Measurements from ENCODE around the gene SLC25A13.

The SLC25A13 gene

GRCh38 chr7:96178581-96178980 lies 143.3 kb downstream of the SLC25A13 start:
- 100% methylated on average over 1 of the region's 2 CpGs for WGBS (ENCODE audit: insufficient coverage)
- CTCF ChIA-PET = interaction anchor here (0.8 kb wide), 1 partner anchor 10 kb away, joined by 3 read pairs; no protein-coding TSS in a partner anchor

GRCh38 chr7:96177353-96177752 lies 144.5 kb downstream of the SLC25A13 start:
- ChIA-PET POLR2A (no interaction called here), CTCF (no interaction called here)

More at GRCh38 chr7:96178581-96178980, 143.3 kb downstream of the SLC25A13 start:
- Histone ChIP-seq H3K9me3 (ENCODE audit: control extremely low read depth in 1 of 5, control insufficient read depth in 4 of 5, insufficient read depth in 2 of 5, low read depth in 1 of 5, low read length in 4 of 5) (no peaks in the 10 kb centered on the region), H3K36me3 (ENCODE audit: control insufficient read depth in 4 of 4, insufficient read depth in 4 of 4, low read length in 3 of 4) (peaks cover 8 to 42% (median 11%) of the 10 kb centered on the region in 4 experiments), H3K27ac (ENCODE audit: insufficient read depth in 1 of 2, low read depth in 1 of 2, low read length in 2 of 2, poor library complexity in 1 of 2, severe bottlenecking in 2 of 2) (no peak overlapping the region), H3K4me1 (ENCODE audit: control extremely low read depth in 1 of 4, control insufficient read depth in 4 of 4, insufficient read depth in 4 of 4, low read length in 3 of 4) (no peaks in the 10 kb centered on the region), H3K27me3 (replicated peaks in 2 of 5; ENCODE audit: control insufficient read depth in 4 of 5, insufficient read depth in 5 of 5, low read length in 4 of 5) (no peaks in the 10 kb centered on the region), H3K4me3 (ENCODE audit: control insufficient read depth in 1 of 7, extremely low read depth in 1 of 7, insufficient read depth in 4 of 7, low read depth in 2 of 7, low read length in 6 of 7) (no peak overlapping the region)
- POLR2A ChIA-PET = no interaction called here
- no peak for DNase-seq

GRCh38 chr7:96174812-96175211 lies 147.1 kb downstream of the SLC25A13 start:
- Histone ChIP-seq H3K27me3 (replicated peaks in 2 of 5; ENCODE audit: control insufficient read depth in 4 of 5, insufficient read depth in 5 of 5, low read length in 4 of 5) (no peaks in the 10 kb centered on the region), H3K9me3 (ENCODE audit: control extremely low read depth in 1 of 5, control insufficient read depth in 4 of 5, insufficient read depth in 2 of 5, low read depth in 1 of 5, low read length in 4 of 5) (no peaks in the 10 kb centered on the region), H3K4me3 (ENCODE audit: control insufficient read depth in 1 of 7, extremely low read depth in 1 of 7, insufficient read depth in 4 of 7, low read depth in 2 of 7, low read length in 6 of 7) (no peak overlapping the region), H3K4me1 (ENCODE audit: control extremely low read depth in 1 of 4, control insufficient read depth in 4 of 4, insufficient read depth in 4 of 4, low read length in 3 of 4) (no peaks in the 10 kb centered on the region), H3K27ac (ENCODE audit: insufficient read depth in 1 of 2, low read depth in 1 of 2, low read length in 2 of 2, poor library complexity in 1 of 2, severe bottlenecking in 2 of 2) (no peak overlapping the region), H3K36me3 (ENCODE audit: control insufficient read depth in 4 of 4, insufficient read depth in 4 of 4, low read length in 3 of 4) (peaks cover 2 to 39% (median 8%) of the 10 kb centered on the region in 4 experiments)
- 95% methylated on average over 4 of the region's 4 CpGs for WGBS (ENCODE audit: insufficient coverage)
- no peak for DNase-seq
- POLR2A ChIA-PET = no interaction called here
- CTCF ChIA-PET = interaction anchor here (1.4 kb wide), 1 partner anchor 44 kb away, joined by 3 read pairs; no protein-coding TSS in a partner anchor

More at GRCh38 chr7:96177353-96177752, 144.5 kb downstream of the SLC25A13 start:
- Histone ChIP-seq H3K4me3 (ENCODE audit: control insufficient read depth in 1 of 7, extremely low read depth in 1 of 7, insufficient read depth in 4 of 7, low read depth in 2 of 7, low read length in 6 of 7) (no peak overlapping the region), H3K4me1 (ENCODE audit: control extremely low read depth in 1 of 4, control insufficient read depth in 4 of 4, insufficient read depth in 4 of 4, low read length in 3 of 4) (no peaks in the 10 kb centered on the region), H3K36me3 (ENCODE audit: control insufficient read depth in 4 of 4, insufficient read depth in 4 of 4, low read length in 3 of 4) (peaks cover 0 to 31% (median 4%) of the 10 kb centered on the region in 4 experiments), H3K27me3 (replicated peaks in 2 of 5; ENCODE audit: control insufficient read depth in 4 of 5, insufficient read depth in 5 of 5, low read length in 4 of 5) (no peaks in the 10 kb centered on the region), H3K9me3 (ENCODE audit: control extremely low read depth in 1 of 5, control insufficient read depth in 4 of 5, insufficient read depth in 2 of 5, low read depth in 1 of 5, low read length in 4 of 5) (no peaks in the 10 kb centered on the region), H3K27ac (ENCODE audit: insufficient read depth in 1 of 2, low read depth in 1 of 2, low read length in 2 of 2, poor library complexity in 1 of 2, severe bottlenecking in 2 of 2) (no peak overlapping the region)
- WGBS (ENCODE audit: insufficient coverage) = 100% methylated on average over 1 of the region's 3 CpGs
- no peak for DNase-seq

GRCh38 chr7:96173781-96174180 lies 148.1 kb downstream of the SLC25A13 start:
- POLR2A ChIA-PET = no interaction called here
- 82% methylated on average over 3 of the region's 3 CpGs for WGBS (ENCODE audit: insufficient coverage)
- CTCF ChIA-PET = no interaction called here

GRCh38 chr7:96169439-96169838 lies 152.5 kb downstream of the SLC25A13 start:
- peaks cover 5 to 33% (median 15%) of the 10 kb centered on the region in 4 experiments for H3K36me3 ChIP-seq (ENCODE audit: control insufficient read depth in 4 of 4, insufficient read depth in 4 of 4, low read length in 3 of 4)
- CTCF ChIA-PET = no interaction called here
- no peak overlapping the region for H3K4me3 ChIP-seq (ENCODE audit: control insufficient read depth in 1 of 7, extremely low read depth in 1 of 7, insufficient read depth in 4 of 7, low read depth in 2 of 7, low read length in 6 of 7)
- H3K4me1 ChIP-seq (ENCODE audit: control extremely low read depth in 1 of 4, control insufficient read depth in 4 of 4, insufficient read depth in 4 of 4, low read length in 3 of 4) = no peaks in the 10 kb centered on the region
- no peak overlapping the region for H3K27ac ChIP-seq (ENCODE audit: insufficient read depth in 1 of 2, low read depth in 1 of 2, low read length in 2 of 2, poor library complexity in 1 of 2, severe bottlenecking in 2 of 2)
- no peak for DNase-seq
- no peaks in the 10 kb centered on the region for H3K9me3 ChIP-seq (ENCODE audit: control extremely low read depth in 1 of 5, control insufficient read depth in 4 of 5, insufficient read depth in 2 of 5, low read depth in 1 of 5, low read length in 4 of 5)
- POLR2A ChIA-PET = no interaction called here
- 91% methylated on average over 5 of the region's 5 CpGs for WGBS (ENCODE audit: insufficient coverage)
- H3K27me3 ChIP-seq (replicated peaks in 2 of 5; ENCODE audit: control insufficient read depth in 4 of 5, insufficient read depth in 5 of 5, low read length in 4 of 5) = no peaks in the 10 kb centered on the region

More at GRCh38 chr7:96173781-96174180, 148.1 kb downstream of the SLC25A13 start:
- Histone ChIP-seq H3K9me3 (ENCODE audit: control extremely low read depth in 1 of 5, control insufficient read depth in 4 of 5, insufficient read depth in 2 of 5, low read depth in 1 of 5, low read length in 4 of 5) (no peaks in the 10 kb centered on the region), H3K27ac (ENCODE audit: insufficient read depth in 1 of 2, low read depth in 1 of 2, low read length in 2 of 2, poor library complexity in 1 of 2, severe bottlenecking in 2 of 2) (no peak overlapping the region), H3K4me1 (ENCODE audit: control extremely low read depth in 1 of 4, control insufficient read depth in 4 of 4, insufficient read depth in 4 of 4, low read length in 3 of 4) (no peaks in the 10 kb centered on the region), H3K36me3 (ENCODE audit: control insufficient read depth in 4 of 4, insufficient read depth in 4 of 4, low read length in 3 of 4) (peaks cover 6 to 44% (median 10%) of the 10 kb centered on the region in 4 experiments), H3K27me3 (replicated peaks in 2 of 5; ENCODE audit: control insufficient read depth in 4 of 5, insufficient read depth in 5 of 5, low read length in 4 of 5) (no peaks in the 10 kb centered on the region), H3K4me3 (ENCODE audit: control insufficient read depth in 1 of 7, extremely low read depth in 1 of 7, insufficient read depth in 4 of 7, low read depth in 2 of 7, low read length in 6 of 7) (no peak overlapping the region)
- peak; percentile 14 to 61 (median 43) for DNase-seq

GRCh38 chr7:96167424-96167823 lies 154.5 kb downstream of the SLC25A13 start:
- no peaks in the 10 kb centered on the region for H3K4me1 ChIP-seq (ENCODE audit: control extremely low read depth in 1 of 4, control insufficient read depth in 4 of 4, insufficient read depth in 4 of 4, low read length in 3 of 4)
- H3K36me3 ChIP-seq (ENCODE audit: control insufficient read depth in 4 of 4, insufficient read depth in 4 of 4, low read length in 3 of 4) = peaks cover 10 to 36% (median 17%) of the 10 kb centered on the region in 4 experiments
- H3K27ac ChIP-seq (ENCODE audit: insufficient read depth in 1 of 2, low read depth in 1 of 2, low read length in 2 of 2, poor library complexity in 1 of 2, severe bottlenecking in 2 of 2) = no peak overlapping the region
- H3K27me3 ChIP-seq (replicated peaks in 2 of 5; ENCODE audit: control insufficient read depth in 4 of 5, insufficient read depth in 5 of 5, low read length in 4 of 5) = no peaks in the 10 kb centered on the region
- DNase-seq = no peak
- POLR2A ChIA-PET = no interaction called here
- no peaks in the 10 kb centered on the region for H3K9me3 ChIP-seq (ENCODE audit: control extremely low read depth in 1 of 5, control insufficient read depth in 4 of 5, insufficient read depth in 2 of 5, low read depth in 1 of 5, low read length in 4 of 5)
- H3K4me3 ChIP-seq (ENCODE audit: control insufficient read depth in 1 of 7, extremely low read depth in 1 of 7, insufficient read depth in 4 of 7, low read depth in 2 of 7, low read length in 6 of 7) = no peak overlapping the region
- CTCF ChIA-PET = no interaction called here
- 100% methylated on average over 1 of the region's 1 CpG for WGBS (ENCODE audit: insufficient coverage)

GRCh38 chr7:96161897-96162296 lies 160.0 kb downstream of the SLC25A13 start:
- Histone ChIP-seq H3K27ac (ENCODE audit: insufficient read depth in 1 of 2, low read depth in 1 of 2, low read length in 2 of 2, poor library complexity in 1 of 2, severe bottlenecking in 2 of 2) (no peak overlapping the region), H3K4me1 (ENCODE audit: control extremely low read depth in 1 of 4, control insufficient read depth in 4 of 4, insufficient read depth in 4 of 4, low read length in 3 of 4) (no peaks in the 10 kb centered on the region), H3K36me3 (ENCODE audit: control insufficient read depth in 4 of 4, insufficient read depth in 4 of 4, low read length in 3 of 4) (peaks cover 12 to 30% (median 15%) of the 10 kb centered on the region in 4 experiments), H3K9me3 (ENCODE audit: control extremely low read depth in 1 of 5, control insufficient read depth in 4 of 5, insufficient read depth in 2 of 5, low read depth in 1 of 5, low read length in 4 of 5) (no peaks in the 10 kb centered on the region), H3K4me3 (ENCODE audit: control insufficient read depth in 1 of 7, extremely low read depth in 1 of 7, insufficient read depth in 4 of 7, low read depth in 2 of 7, low read length in 6 of 7) (no peak overlapping the region), H3K27me3 (replicated peaks in 2 of 5; ENCODE audit: control insufficient read depth in 4 of 5, insufficient read depth in 5 of 5, low read length in 4 of 5) (no peaks in the 10 kb centered on the region)
- POLR2A ChIA-PET = no interaction called here
- no CpG with 5 or more reads among the region's 3 CpGs for WGBS (ENCODE audit: insufficient coverage)
- no peak for DNase-seq
- CTCF ChIA-PET = no interaction called here
